Subcutaneous abdominal adipose tissue (tissue), 5 donors: ENCODE results near the gene ZRANB2.
A peak's percentile ranks its signal among the peaks of the same experiment; 100 is the strongest.

ENCODE experiments used
- H3K27ac ChIP-seq: one replicate; pipeline ENCODE4 v1.7.0; 2013; ENCODE audit warnings: low read depth, mild to moderate bottlenecking, inconsistent platforms, low read length, moderate library complexity
- H3K27me3 ChIP-seq, 5 donors: one replicate each; pipeline ENCODE4 v1.7.0; 2013; ENCODE audit warnings: low read length in 5 of 5, inconsistent platforms in 1 of 5; ENCODE audit not compliant: control insufficient read depth in 5 of 5, insufficient read depth in 4 of 5
- H3K36me3 ChIP-seq, 5 donors: one replicate each; pipeline ENCODE4 v1.7.0; 2013; ENCODE audit warnings: low read length in 5 of 5; ENCODE audit not compliant: control insufficient read depth in 5 of 5, insufficient read depth in 5 of 5
- H3K4me1 ChIP-seq, 5 donors: one replicate each; pipeline ENCODE4 v1.7.0; 2013; ENCODE audit warnings: low read length in 5 of 5, mild to moderate bottlenecking in 3 of 5, moderate library complexity in 1 of 5; ENCODE audit not compliant: control insufficient read depth in 5 of 5, insufficient read depth in 5 of 5
- H3K4me3 ChIP-seq, 5 donors: one replicate each; pipeline ENCODE4 v1.7.0; 2013; ENCODE audit warnings: low read length in 5 of 5, low read depth in 1 of 5
- H3K9ac ChIP-seq, 5 donors: one replicate each; pipeline ENCODE4 v1.7.0; 2013; ENCODE audit warnings: low read length in 5 of 5, mild to moderate bottlenecking in 4 of 5, moderate library complexity in 3 of 5
- H3K9me3 ChIP-seq, 5 donors: one replicate each; pipeline ENCODE4 v1.7.0; 2013; ENCODE audit warnings: low read length in 5 of 5; ENCODE audit not compliant: control insufficient read depth in 5 of 5
- donor health status: healthy.
- donor health status: healthy.
- donor health status: healthy.
- donor health status: healthy.
- donor health status: healthy.

Gene ZRANB2

GRCh38 chr1:71046891-71047634 is 33.8 kb downstream of the ZRANB2 start:
- H3K4me1 ChIP-seq, result peaks cover 0 to 34% (median 28%) of the 10 kb centered on the region in 5 donors
- no peaks in the 10 kb centered on the region for H3K9me3 ChIP-seq
- peak overlapping the region; percentile 80 to 99 (median 88) for H3K4me3 ChIP-seq
- peak overlapping the region; percentile 71 for H3K27ac ChIP-seq
- peak overlapping the region; percentile 26 to 82 (median 76) for H3K9ac ChIP-seq
- H3K36me3 ChIP-seq, result no peaks in the 10 kb centered on the region
- peaks cover 0 to 17% (median 7%) of the 10 kb centered on the region in 5 donors for H3K27me3 ChIP-seq

GRCh38 chr1:71045463-71046028 is 35.3 kb downstream of the ZRANB2 start:
- Histone ChIP-seq H3K27me3 (peaks cover 0 to 17% (median 7%) of the 10 kb centered on the region in 5 donors), H3K4me1 (peaks cover 0 to 45% (median 39%) of the 10 kb centered on the region in 5 donors), H3K4me3 (peak overlapping the region; percentile 61 to 99 (median 81)), H3K9me3 (no peaks in the 10 kb centered on the region), H3K36me3 (no peaks in the 10 kb centered on the region), H3K9ac (peak overlapping the region in 2 of 5 donors; percentile 2 to 73), H3K27ac (peak overlapping the region; percentile 71)

DNA sequence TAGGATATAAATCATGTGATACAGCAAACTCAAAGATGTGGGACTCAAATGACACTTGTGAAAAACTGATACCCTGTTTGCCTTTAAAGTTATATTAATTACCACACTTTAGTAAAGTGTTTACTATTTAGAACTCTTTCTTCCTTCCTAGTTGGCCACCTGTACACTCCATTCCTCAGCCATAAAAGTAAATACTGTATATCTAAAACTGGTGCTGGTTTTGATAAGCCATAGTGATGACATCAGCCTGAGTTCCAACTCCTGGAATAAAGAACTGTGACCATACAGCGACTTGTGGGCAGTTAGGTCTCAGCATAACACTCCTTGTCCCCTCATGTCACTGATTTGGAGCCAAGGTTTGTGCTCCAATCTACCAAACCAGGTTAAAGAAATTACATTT is 36.0 kb downstream of the ZRANB2 start:
- no peaks in the 10 kb centered on the region for H3K36me3 ChIP-seq
- peaks cover 0 to 17% (median 7%) of the 10 kb centered on the region in 5 donors for H3K27me3 ChIP-seq
- H3K9ac ChIP-seq, result peak overlapping the region in 2 of 5 donors; percentile 57 to 73
- peak overlapping the region; percentile 61 to 99 (median 81) for H3K4me3 ChIP-seq
- H3K9me3 ChIP-seq, result no peaks in the 10 kb centered on the region
- H3K4me1 ChIP-seq, result peaks cover 0 to 50% (median 39%) of the 10 kb centered on the region in 5 donors
- peak overlapping the region; percentile 71 for H3K27ac ChIP-seq

DNA sequence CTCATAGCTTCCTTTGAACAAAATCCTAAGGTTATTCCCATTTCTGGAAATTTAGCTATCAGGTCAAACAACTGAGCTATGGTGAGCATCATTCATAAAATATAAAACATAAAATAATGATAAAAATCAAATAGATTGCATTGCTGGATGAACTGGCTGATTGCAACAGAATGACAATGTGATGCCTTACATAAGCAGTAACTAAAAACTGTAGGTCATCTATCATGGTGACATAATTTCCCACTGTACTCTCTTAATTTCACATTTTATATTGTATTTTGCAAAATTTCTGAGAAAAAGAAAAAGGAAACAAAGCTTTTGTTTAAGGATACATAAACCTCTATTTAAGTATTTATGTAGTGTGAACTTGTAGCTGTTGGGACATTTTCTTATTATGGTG is 37.8 kb downstream of the ZRANB2 start:
- Histone ChIP-seq H3K27ac (peak overlapping the region; percentile 61), H3K9me3 (no peaks in the 10 kb centered on the region), H3K36me3 (peaks cover 0 to 5% (median 0%) of the 10 kb centered on the region in 5 donors), H3K4me1 (peaks cover 0 to 47% (median 35%) of the 10 kb centered on the region in 5 donors), H3K27me3 (peaks cover 0 to 17% (median 7%) of the 10 kb centered on the region in 5 donors), H3K4me3 (peak overlapping the region in 3 of 5 donors; percentile 12 to 50 (median 22)), H3K9ac (peak overlapping the region in 1 of 5 donors; percentile 64)

GRCh38 chr1:71041806-71042205 is 39.0 kb downstream of the ZRANB2 start:
- H3K9me3 ChIP-seq, result no peaks in the 10 kb centered on the region
- peaks cover 0 to 11% (median 3%) of the 10 kb centered on the region in 5 donors for H3K27me3 ChIP-seq
- peaks cover 0 to 8% (median 4%) of the 10 kb centered on the region in 5 donors for H3K36me3 ChIP-seq
- peak overlapping the region in 1 of 5 donors; percentile 1 for H3K9ac ChIP-seq
- peaks cover 0 to 45% (median 23%) of the 10 kb centered on the region in 5 donors for H3K4me1 ChIP-seq
- peak overlapping the region; percentile 61 for H3K27ac ChIP-seq
- peak overlapping the region in 1 of 5 donors; percentile 9 for H3K4me3 ChIP-seq

DNA sequence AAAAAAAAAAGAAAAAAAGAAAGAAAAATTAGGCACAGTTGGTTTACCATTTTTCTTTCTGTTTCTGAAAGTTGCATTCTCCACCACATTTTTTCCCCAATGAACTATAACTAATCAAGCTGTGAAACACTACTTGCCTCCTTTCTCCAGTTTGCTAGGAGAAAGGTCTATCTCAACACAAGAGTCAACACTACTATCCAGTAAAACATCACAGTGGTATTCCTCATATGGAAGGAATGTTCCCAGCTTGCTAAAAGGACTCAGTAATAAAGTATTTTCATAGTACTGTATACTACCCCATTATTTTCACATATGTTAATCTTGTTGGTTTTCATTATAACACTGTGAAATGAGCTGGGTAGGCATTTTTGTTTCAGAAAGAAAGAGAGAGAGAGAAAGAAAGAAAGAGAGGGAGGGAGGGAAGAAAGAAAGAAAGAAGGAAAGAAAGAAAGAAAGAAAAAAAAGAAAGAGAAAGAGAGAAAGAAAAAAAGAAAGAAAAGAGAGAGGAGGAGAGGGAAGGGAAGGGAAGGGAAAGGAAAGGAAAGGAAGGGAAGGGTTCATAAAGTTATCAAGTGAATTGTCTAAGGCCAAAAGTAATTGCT is 41.1 kb downstream of the ZRANB2 start:
- no peaks in the 10 kb centered on the region for H3K9me3 ChIP-seq
- no peak overlapping the region for H3K4me3 ChIP-seq
- H3K27ac ChIP-seq, result peak overlapping the region; percentile 61
- no peak overlapping the region for H3K9ac ChIP-seq
- no peaks in the 10 kb centered on the region for H3K27me3 ChIP-seq
- peaks cover 0 to 8% (median 4%) of the 10 kb centered on the region in 5 donors for H3K36me3 ChIP-seq
- H3K4me1 ChIP-seq, result peaks cover 0 to 40% (median 12%) of the 10 kb centered on the region in 5 donors

- peaks cover 0 to 8% (median 4%) of the 10 kb centered on the region in 5 donors for H3K36me3 ChIP-seq
- peak overlapping the region; percentile 14 for H3K27ac ChIP-seq
- H3K4me1 ChIP-seq, result peaks cover 0 to 40% (median 12%) of the 10 kb centered on the region in 5 donors
- no peak overlapping the region for H3K9ac ChIP-seq
- no peaks in the 10 kb centered on the region for H3K27me3 ChIP-seq
- H3K4me3 ChIP-seq, result no peak overlapping the region
- no peaks in the 10 kb centered on the region for H3K9me3 ChIP-seq
Observed at GRCh38 chr1:71038942-71039341, 41.9 kb downstream of the ZRANB2 start.

GRCh38 chr1:71037829-71038620 is 42.8 kb downstream of the ZRANB2 start:
- Histone ChIP-seq H3K4me1 (peaks cover 0 to 42% (median 12%) of the 10 kb centered on the region in 5 donors), H3K36me3 (peaks cover 0 to 8% (median 4%) of the 10 kb centered on the region in 5 donors), H3K9me3 (no peaks in the 10 kb centered on the region), H3K27ac (peak overlapping the region; percentile 56), H3K4me3 (no peak overlapping the region), H3K27me3 (no peaks in the 10 kb centered on the region), H3K9ac (no peak overlapping the region)

- no peaks in the 10 kb centered on the region for H3K27me3 ChIP-seq
- H3K9ac ChIP-seq, result no peak overlapping the region
- H3K9me3 ChIP-seq, result no peaks in the 10 kb centered on the region
- peaks cover 0 to 48% (median 12%) of the 10 kb centered on the region in 5 donors for H3K4me1 ChIP-seq
- no peak overlapping the region for H3K4me3 ChIP-seq
- peaks cover 0 to 8% (median 4%) of the 10 kb centered on the region in 5 donors for H3K36me3 ChIP-seq
- no peak overlapping the region for H3K27ac ChIP-seq
Observed at GRCh38 chr1:71037066-71037465, 43.8 kb downstream of the ZRANB2 start.
